H9 (cell line): ENCODE data around the gene HAGH. TPM values are rescaled to one million over a fixed set of nuclear protein-coding genes. Genes with fewer than 3 reads are reported as not detected.
A peak's percentile ranks its signal among the peaks of the same experiment; 100 is the strongest.

Experiments
- DNase-seq: peaks from one replicate; pipeline ENCODE4 v3.0.0-alpha.2; 2017
- H2AFZ ChIP-seq: one replicate; pipeline ENCODE4 v1.6.1; 2013; ENCODE audit warnings: mild to moderate bottlenecking, low read length, control low read depth, moderate library complexity
- H2AK5ac ChIP-seq: 2 replicates; pipeline ENCODE4 v1.6.1; 2013; ENCODE audit warnings: low read length, control low read depth, mixed read lengths; ENCODE audit not compliant: insufficient read length
- H2BK120ac ChIP-seq: one replicate; pipeline ENCODE4 v1.6.1; 2013; ENCODE audit warnings: low read depth, mild to moderate bottlenecking, low read length, control low read depth, inconsistent platforms; ENCODE audit not compliant: poor library complexity, severe bottlenecking
- H2BK12ac ChIP-seq: 2 replicates; pipeline ENCODE4 v1.6.1; 2013; ENCODE audit warnings: low read length, control low read depth, mixed read lengths, low read depth; ENCODE audit not compliant: insufficient read length
- H2BK15ac ChIP-seq: 2 replicates; pipeline ENCODE4 v1.6.1; 2013; ENCODE audit warnings: low read depth, low read length, control low read depth
- H2BK20ac ChIP-seq: one replicate; pipeline ENCODE4 v1.6.1; 2013; ENCODE audit warnings: low read depth, mild to moderate bottlenecking, low read length, control low read depth, inconsistent platforms; ENCODE audit not compliant: poor library complexity, severe bottlenecking
- H2BK5ac ChIP-seq: 2 replicates; pipeline ENCODE4 v1.6.1; 2013; ENCODE audit warnings: low read length, control low read depth, mixed read lengths; ENCODE audit not compliant: insufficient read length
- H3K14ac ChIP-seq: 2 replicates; pipeline ENCODE4 v1.6.1; 2013; ENCODE audit warnings: low read length, control low read depth; ENCODE audit not compliant: insufficient read depth
- H3K18ac ChIP-seq: 2 replicates; pipeline ENCODE4 v1.6.1; 2013; ENCODE audit warnings: low read depth, mild to moderate bottlenecking, mixed read lengths, low read length, control low read depth; ENCODE audit not compliant: insufficient read length
- H3K23ac ChIP-seq: 2 replicates; pipeline ENCODE4 v1.6.1; 2013; ENCODE audit warnings: low read length, control low read depth, mixed read lengths, low read depth; ENCODE audit not compliant: insufficient read length
- H3K23me2 ChIP-seq: 2 replicates; pipeline ENCODE4 v1.6.1; 2013; ENCODE audit warnings: low read depth, mild to moderate bottlenecking, mixed read lengths, low read length, control low read depth; ENCODE audit not compliant: insufficient read length, poor library complexity, severe bottlenecking
- H3K27ac ChIP-seq: 2 replicates; pipeline ENCODE4 v1.5.1; 2013; ENCODE audit warnings: low read length, control low read depth, mixed read lengths, low read depth; ENCODE audit not compliant: insufficient read length
- H3K27me3 ChIP-seq: 2 replicates; pipeline ENCODE4 v1.6.1; 2013; ENCODE audit warnings: low read length, control low read depth, inconsistent platforms; ENCODE audit not compliant: insufficient read depth
- H3K4ac ChIP-seq: 2 replicates; pipeline ENCODE4 v1.6.1; 2013; ENCODE audit warnings: low read depth, mild to moderate bottlenecking, control low read depth, inconsistent platforms, low read length, moderate library complexity
- H3K4me1 ChIP-seq: 2 replicates; pipeline ENCODE4 v1.6.1; 2013; ENCODE audit warnings: low read length, control low read depth, inconsistent platforms; ENCODE audit not compliant: insufficient read depth
- H3K4me2 ChIP-seq: 2 replicates; pipeline ENCODE4 v1.6.1; 2013; ENCODE audit warnings: low read length, control low read depth, mixed read lengths; ENCODE audit not compliant: insufficient read length, insufficient read depth
- H3K56ac ChIP-seq: 2 replicates; pipeline ENCODE4 v1.6.1; 2013; ENCODE audit warnings: low read depth, mild to moderate bottlenecking, mixed read lengths, low read length, control low read depth; ENCODE audit not compliant: insufficient read length
- H3K79me1 ChIP-seq: 2 replicates; pipeline ENCODE4 v1.6.1; 2013; ENCODE audit warnings: low read depth, mild to moderate bottlenecking, moderate library complexity, low read length, control low read depth, inconsistent platforms; ENCODE audit not compliant: insufficient read depth, poor library complexity, severe bottlenecking
- H3K79me2 ChIP-seq: 2 replicates; pipeline ENCODE4 v1.6.1; 2013; ENCODE audit warnings: low read length, control low read depth, inconsistent platforms; ENCODE audit not compliant: insufficient read depth
- H3K9ac ChIP-seq: 2 replicates; pipeline ENCODE4 v1.6.1; 2013; ENCODE audit warnings: low read length, control low read depth, mixed read lengths; ENCODE audit not compliant: insufficient read length; ENCODE audit errors: extremely low read depth
- H3K9me3 ChIP-seq: one replicate; pipeline ENCODE4 v1.6.1; 2013; ENCODE audit warnings: low read depth, low read length, inconsistent platforms; ENCODE audit not compliant: control insufficient read depth
- H3T11ph ChIP-seq: one replicate; pipeline ENCODE4 v1.6.1; 2013; ENCODE audit warnings: mild to moderate bottlenecking, low read length, control low read depth, inconsistent platforms
- H4K20me1 ChIP-seq: one replicate; pipeline ENCODE4 v1.6.1; 2013; ENCODE audit not compliant: control insufficient read depth, insufficient read length, insufficient read depth
- H4K5ac ChIP-seq: 2 replicates; pipeline ENCODE4 v1.6.1; 2013; ENCODE audit warnings: low read depth, mild to moderate bottlenecking, mixed read lengths, low read length, control low read depth; ENCODE audit not compliant: insufficient read length
- H4K8ac ChIP-seq: replicated peaks from 2 replicates; pipeline ENCODE4 v1.6.1; 2013; ENCODE audit warnings: low read length, control low read depth, mixed read lengths, low read depth; ENCODE audit not compliant: insufficient read length
- H4K91ac ChIP-seq: 2 replicates; pipeline ENCODE4 v1.6.1; 2013; ENCODE audit warnings: low read depth, mild to moderate bottlenecking, moderate library complexity, mixed read lengths, low read length, control low read depth; ENCODE audit not compliant: insufficient read length
- H3K27ac Mint-ChIP-seq, 3 experiments: 2 replicates in 2 of 3; 3 replicates in 1 of 3; pipeline ENCODE4 v1.8.0; 2020 to 2021; ENCODE audit warnings: mixed read lengths in 3 of 3, mild to moderate bottlenecking in 1 of 3, moderate library complexity in 1 of 3
- H3K27me3 Mint-ChIP-seq: 2 replicates; pipeline ENCODE4 v1.8.0; 2021; ENCODE audit warnings: low read depth, mild to moderate bottlenecking, moderate library complexity, mixed read lengths
- H3K36me3 Mint-ChIP-seq, 3 experiments: 2 replicates in 2 of 3; 3 replicates in 1 of 3; pipeline ENCODE4 v1.8.0; 2020 to 2021; ENCODE audit warnings: low read depth in 3 of 3, mixed read lengths in 3 of 3; ENCODE audit not compliant: insufficient read depth in 1 of 3
- H3K4me1 Mint-ChIP-seq, 2 experiments: 2 replicates each; pipeline ENCODE4 v1.8.0; 2020; ENCODE audit warnings: mixed read lengths in 2 of 2
- H3K4me3 Mint-ChIP-seq, 2 experiments: 2 replicates in 1 of 2; 3 replicates in 1 of 2; pipeline ENCODE4 v1.8.0; 2020 to 2021; ENCODE audit warnings: mild to moderate bottlenecking in 2 of 2, mixed read lengths in 2 of 2, moderate library complexity in 1 of 2
- H3K9me3 Mint-ChIP-seq, 2 experiments: 2 replicates in 1 of 2; 3 replicates in 1 of 2; pipeline ENCODE4 v1.8.0; 2020; ENCODE audit warnings: mild to moderate bottlenecking in 2 of 2, mixed read lengths in 2 of 2, moderate library complexity in 1 of 2
- WGBS: extraction: QIAGEN DNeasy Blood & Tissue Kit; methylation state at CpG from one replicate; pipeline ENCODE4 v1.1.7; 2013; ENCODE audit warnings: missing lambda C conversion rate, low lambda C conversion rate, mixed read lengths; ENCODE audit not compliant: insufficient read length; ENCODE audit errors: extremely low coverage; 5-methylcytosine and 5-hydroxymethylcytosine counted together
- total RNA-seq: library from RNA; stranded (reverse); gene quantifications from 2 replicates; pipeline ENCODE4 v1.2.1, GENCODE V29; 2021
- TF ChIP-seq, protein P1 (sequence below): fragments of 200-600 bp; sonication (generic); conservative IDR thresholded peaks from 3 replicates; pipeline ENCODE4 v1.8.0; 2021; ENCODE audit warnings: antibody characterized with exemption, mild to moderate bottlenecking

The HAGH gene
- total RNA-seq, 1 experiment from 2014 or later, result 30.0 TPM

- Histone ChIP-seq H4K20me1 (no peaks in the 10 kb centered on the region), H3K56ac (no peak overlapping the region), H3K23me2 (peaks cover 5% of the 10 kb centered on the region), H2BK20ac (no peak overlapping the region), H4K5ac (no peak overlapping the region), H3T11ph (no peak overlapping the region), H3K18ac (no peak overlapping the region), H3K4me1 (no peaks in the 10 kb centered on the region; the same call in 1 of the 2 replicates), H3K27me3 (no peaks in the 10 kb centered on the region), H3K27ac (no peak overlapping the region), H3K23ac (no peak overlapping the region), H2BK15ac (no peak overlapping the region), H2BK120ac (no peak overlapping the region), H3K9me3 (no peaks in the 10 kb centered on the region), H3K79me2 (peaks cover 5% of the 10 kb centered on the region; the same call in 1 of the 2 replicates), H3K4ac (no peak overlapping the region), H2BK5ac (no peak overlapping the region), H4K91ac (no peak overlapping the region), H2AK5ac (no peak overlapping the region), H2BK12ac (no peak overlapping the region), H3K14ac (no peak overlapping the region), H2AFZ (no peak overlapping the region), H3K9ac (no peak overlapping the region), H4K8ac (no peak overlapping the region), H3K79me1 (no peaks in the 10 kb centered on the region), H3K4me2 (no peak overlapping the region)
- TF ChIP-seq, protein P1, sequence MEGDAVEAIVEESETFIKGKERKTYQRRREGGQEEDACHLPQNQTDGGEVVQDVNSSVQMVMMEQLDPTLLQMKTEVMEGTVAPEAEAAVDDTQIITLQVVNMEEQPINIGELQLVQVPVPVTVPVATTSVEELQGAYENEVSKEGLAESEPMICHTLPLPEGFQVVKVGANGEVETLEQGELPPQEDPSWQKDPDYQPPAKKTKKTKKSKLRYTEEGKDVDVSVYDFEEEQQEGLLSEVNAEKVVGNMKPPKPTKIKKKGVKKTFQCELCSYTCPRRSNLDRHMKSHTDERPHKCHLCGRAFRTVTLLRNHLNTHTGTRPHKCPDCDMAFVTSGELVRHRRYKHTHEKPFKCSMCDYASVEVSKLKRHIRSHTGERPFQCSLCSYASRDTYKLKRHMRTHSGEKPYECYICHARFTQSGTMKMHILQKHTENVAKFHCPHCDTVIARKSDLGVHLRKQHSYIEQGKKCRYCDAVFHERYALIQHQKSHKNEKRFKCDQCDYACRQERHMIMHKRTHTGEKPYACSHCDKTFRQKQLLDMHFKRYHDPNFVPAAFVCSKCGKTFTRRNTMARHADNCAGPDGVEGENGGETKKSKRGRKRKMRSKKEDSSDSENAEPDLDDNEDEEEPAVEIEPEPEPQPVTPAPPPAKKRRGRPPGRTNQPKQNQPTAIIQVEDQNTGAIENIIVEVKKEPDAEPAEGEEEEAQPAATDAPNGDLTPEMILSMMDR, result no peak
- no peaks in the 10 kb centered on the region for H3K9me3 Mint-ChIP-seq
- peaks cover 0 to 38% (median 8%) of the 10 kb centered on the region in 3 experiments; a peak in 4 of 7 replicates for H3K36me3 Mint-ChIP-seq
- no peak overlapping the region for H3K27ac Mint-ChIP-seq
- WGBS, result no CpG with 5 or more reads among the region's 27 CpGs
- H3K27me3 Mint-ChIP-seq, result peaks cover 2% of the 10 kb centered on the region; the same call in 1 of the 2 replicates
- peak overlapping the region; percentile 63 to 91; a peak in 4 of 5 replicates for H3K4me3 Mint-ChIP-seq
- no peak for DNase-seq
- H3K4me1 Mint-ChIP-seq, result peaks cover 7 to 13% of the 10 kb centered on the region in 2 experiments
Observed at GRCh38 chr16:1779741-1780676, 46.6 kb downstream of the HAGH start.
